ENCODE measurements around the gene SNX9. TPM values are rescaled to one million over a fixed set of nuclear protein-coding genes. Genes with fewer than 3 reads are reported as not detected.
"Not testable (repeated sequence)": the region's sequence is repeated elsewhere in the genome, so short reads cannot be mapped to it uniquely, and the experiment has no call there.

Gene SNX9
- total RNA-seq, 6 donors from 2014 or later, result 13.6 to 31.6 (median 19.0) TPM

DNA sequence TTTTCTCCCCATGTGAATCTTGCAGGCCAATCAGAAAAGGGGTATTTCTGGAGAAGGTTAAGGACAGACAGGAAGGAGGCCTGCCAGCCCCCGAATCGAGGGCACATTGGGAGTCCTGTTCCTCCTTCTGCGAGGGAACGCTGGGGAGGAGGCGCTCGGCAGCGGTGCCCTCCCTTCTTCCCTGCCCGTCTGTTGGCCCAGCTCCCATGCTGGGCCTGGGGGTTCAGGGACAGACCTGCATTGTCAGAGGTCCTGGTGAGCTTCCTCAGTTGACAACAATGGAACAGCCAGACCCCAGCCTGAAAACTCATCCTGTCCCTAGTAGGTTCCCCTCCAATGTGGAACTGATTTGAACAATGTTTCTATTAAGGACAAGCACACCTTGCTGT, 143.5 kb downstream of the SNX9 start:
- TF ChIP-seq POLR2A (IDR thresholded peaks at IDR 0.05), result no peak
- DNase-seq, result no peak
- H3K4me3 ChIP-seq, result no peak overlapping the region
- no peak for ATAC-seq (ENCODE audit: low FRiP score in 2 of 2)
- H3K36me3 ChIP-seq, result no peaks in the 10 kb centered on the region
- no peak overlapping the region for H3K27ac ChIP-seq
- no peaks in the 10 kb centered on the region for H3K9me3 ChIP-seq
- no peaks in the 10 kb centered on the region for H3K4me1 ChIP-seq
- H3K27me3 ChIP-seq, result no peaks in the 10 kb centered on the region
- WGBS, 2 donors, result 80 to 82% methylated on average over 2 to 8 of the region's 8 CpGs

- DNase-seq (no peak), ATAC-seq (ENCODE audit: low FRiP score in 2 of 2) (no peak)
- Histone ChIP-seq H3K4me1 (no peaks in the 10 kb centered on the region), H3K36me3 (no peaks in the 10 kb centered on the region), H3K4me3 (no peak overlapping the region), H3K27me3 (no peaks in the 10 kb centered on the region), H3K9me3 (no peaks in the 10 kb centered on the region), H3K27ac (no peak overlapping the region)
- TF ChIP-seq POLR2AphosphoS5 (IDR thresholded peaks at IDR 0.05), result no peak
- WGBS, 2 donors, result 57 to 79% methylated on average over 2 to 6 of the region's 6 CpGs
Observed at GRCh38 chr6:157967020-157967419, 144.0 kb downstream of the SNX9 start.

GRCh38 chr6:157967486-157967885, 144.4 kb downstream of the SNX9 start:
- Histone ChIP-seq H3K4me3 (no peak overlapping the region), H3K4me1 (no peaks in the 10 kb centered on the region), H3K27ac (no peak overlapping the region), H3K9me3 (no peaks in the 10 kb centered on the region), H3K27me3 (no peaks in the 10 kb centered on the region), H3K36me3 (no peaks in the 10 kb centered on the region)
- TF ChIP-seq EP300 (IDR thresholded peaks at IDR 0.05), result no peak
- no peak for TF ChIP-seq POLR2A (IDR thresholded peaks at IDR 0.05)
- TF ChIP-seq CTCF (IDR thresholded peaks at IDR 0.05), result no peak
- TF ChIP-seq POLR2AphosphoS5 (IDR thresholded peaks at IDR 0.05), result no peak
- 80 to 85% methylated on average over 8 of the region's 8 CpGs for WGBS, 2 donors
- ATAC-seq (ENCODE audit: low FRiP score in 2 of 2), result no peak
- no peak for DNase-seq

GRCh38 chr6:157972177-157972576, 149.1 kb downstream of the SNX9 start:
- not testable (repeated sequence) for H3K4me3 ChIP-seq, DNase-seq
- 87 to 95% methylated on average over 3 of the region's 3 CpGs for whole genome bisulfite sequencing, 2 donors

DNA sequence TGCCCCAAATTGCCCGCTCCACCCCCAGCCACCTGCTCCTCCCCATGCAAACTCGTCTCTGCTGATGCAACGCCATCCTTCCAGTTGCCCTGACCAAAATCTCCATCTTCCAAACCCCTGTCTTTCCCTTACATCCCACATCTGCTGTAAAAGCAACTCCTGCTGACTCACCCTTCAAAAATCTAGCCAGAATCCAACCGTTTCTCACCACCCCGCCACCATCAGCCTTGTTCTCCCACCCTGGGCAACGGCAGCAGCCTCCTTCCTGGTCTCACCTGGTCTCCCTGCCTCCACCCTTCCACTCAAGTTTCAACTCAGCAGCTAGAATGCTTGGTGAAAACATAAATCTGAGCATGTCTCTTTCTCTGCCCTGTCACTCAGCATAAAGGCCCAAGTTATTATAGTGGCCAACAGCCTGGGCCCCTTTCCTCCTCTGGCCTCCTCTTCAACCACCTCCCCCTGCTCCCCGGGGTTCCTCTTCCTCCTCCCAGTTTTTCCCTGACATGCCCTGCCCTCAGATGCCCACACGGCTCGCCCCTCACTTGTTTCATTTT, 151.4 kb downstream of the SNX9 start:
- 71 to 77% methylated on average over 9 of the region's 9 CpGs for WGBS, 2 donors
- Histone ChIP-seq H3K27ac (no peak overlapping the region), H3K36me3 (no peaks in the 10 kb centered on the region), H3K4me3 (no peak overlapping the region), H3K27me3 (no peaks in the 10 kb centered on the region), H3K9me3 (no peaks in the 10 kb centered on the region), H3K4me1 (no peaks in the 10 kb centered on the region)
- ATAC-seq (ENCODE audit: low FRiP score in 2 of 2) (no peak), DNase-seq (peak in 1 of 2 donors; percentile 10)
- TF ChIP-seq POLR2AphosphoS5 (IDR thresholded peaks at IDR 0.05), result no peak

More at GRCh38 chr6:157972177-157972576, 149.1 kb downstream of the SNX9 start:
- not testable (repeated sequence) for H3K9me3 ChIP-seq; H3K27ac ChIP-seq; H3K36me3 ChIP-seq; H3K27me3 ChIP-seq; H3K4me1 ChIP-seq; ATAC-seq (ENCODE audit: low FRiP score in 2 of 2)

DNA sequence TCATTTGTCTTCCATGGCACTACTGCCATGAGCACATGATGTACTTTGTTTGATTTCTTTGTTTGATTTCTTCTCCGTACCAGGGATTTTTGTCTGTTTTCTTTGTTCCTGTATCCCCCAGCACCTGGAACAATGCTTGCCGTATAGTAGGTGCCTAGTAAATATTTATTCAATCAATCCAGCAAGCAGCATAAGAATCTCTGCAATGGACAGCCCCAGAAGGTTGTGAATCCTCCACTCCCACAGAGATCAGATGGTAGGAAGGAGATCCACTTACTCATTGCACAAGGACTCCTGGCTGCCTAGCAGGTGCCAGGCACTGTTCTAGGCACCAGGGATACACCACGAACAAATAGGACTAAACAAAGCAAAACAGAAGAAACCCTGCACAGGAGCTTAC, 151.9 kb downstream of the SNX9 start:
- no peaks in the 10 kb centered on the region for H3K27me3 ChIP-seq
- WGBS, 2 donors, result 77 to 81% methylated on average over 3 of the region's 3 CpGs
- DNase-seq (peak in 1 of 2 donors; percentile 8), ATAC-seq (ENCODE audit: low FRiP score in 2 of 2) (no peak)
- H3K36me3 ChIP-seq, result no peaks in the 10 kb centered on the region
- no peaks in the 10 kb centered on the region for H3K4me1 ChIP-seq
- no peak overlapping the region for H3K4me3 ChIP-seq
- H3K27ac ChIP-seq, result no peak overlapping the region
- TF ChIP-seq CTCF (IDR thresholded peaks at IDR 0.05) (no peak), POLR2A (IDR thresholded peaks at IDR 0.05) (no peak)
- no peaks in the 10 kb centered on the region for H3K9me3 ChIP-seq

DNA sequence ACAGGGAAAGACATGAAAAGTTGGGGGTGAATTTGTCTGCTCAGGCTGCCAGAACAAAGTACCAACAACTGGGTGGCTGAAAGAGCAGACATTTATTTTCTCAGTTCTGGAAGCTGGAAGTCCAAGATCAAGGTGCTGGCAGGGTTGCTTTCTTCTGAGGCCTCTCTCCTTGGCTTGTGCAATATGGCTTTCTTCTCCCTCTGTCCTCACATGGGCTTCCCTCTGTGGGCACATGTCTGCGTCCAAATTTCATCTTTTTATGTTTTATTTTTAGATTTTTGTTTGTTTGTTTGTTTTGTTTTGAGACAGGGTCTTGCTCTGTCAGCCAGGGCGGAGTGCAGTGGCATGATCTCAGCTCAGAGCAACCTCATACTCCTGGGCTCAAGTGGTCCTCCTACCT, 152.4 kb downstream of the SNX9 start:
- ATAC-seq (ENCODE audit: low FRiP score in 2 of 2) (no peak), DNase-seq (peak in 1 of 2 donors; percentile 0)
- Histone ChIP-seq H3K4me3 (no peak overlapping the region), H3K9me3 (no peaks in the 10 kb centered on the region), H3K27ac (no peak overlapping the region), H3K36me3 (no peaks in the 10 kb centered on the region), H3K4me1 (no peaks in the 10 kb centered on the region), H3K27me3 (no peaks in the 10 kb centered on the region)
- 74 to 88% methylated on average over 2 of the region's 2 CpGs for WGBS, 2 donors
- TF ChIP-seq POLR2AphosphoS5 (IDR thresholded peaks at IDR 0.05) (no peak), POLR2A (IDR thresholded peaks at IDR 0.05) (no peak), EP300 (IDR thresholded peaks at IDR 0.05) (no peak), CTCF (IDR thresholded peaks at IDR 0.05) (no peak)

All from upper lobe of left lung (tissue), 6 donors.